Measurements from ENCODE around the gene GPR37L1.

GPR37L1 gene

DNA sequence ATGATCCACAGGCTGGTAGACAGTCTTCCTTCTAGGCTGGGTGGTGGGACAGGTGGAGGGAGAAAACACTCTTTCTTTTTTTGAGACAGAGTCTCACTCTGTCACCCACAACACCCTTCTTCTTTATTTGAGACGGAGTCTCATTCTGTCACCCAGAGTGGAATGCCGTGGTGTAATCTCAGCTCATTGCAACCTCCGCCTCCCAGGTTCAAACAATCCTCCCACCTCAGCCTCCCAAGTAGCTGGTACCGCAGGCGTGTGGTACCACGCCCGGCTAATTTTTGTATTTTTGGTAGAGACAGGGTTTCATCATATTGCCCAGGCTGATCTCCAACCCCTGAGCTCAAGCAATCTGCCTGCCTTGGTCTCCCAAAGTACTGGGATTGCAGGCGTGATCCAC lies 2.9 kb downstream of the GPR37L1 start:
- 0 out of 2 replicates have a peak, but pooled peaks cover 2% of the 10 kb centered on the region for H3K4me1 ChIP-seq (ENCODE audit: control insufficient read depth, insufficient read depth, low read length)
- DNase-seq (ENCODE audit: low read depth, low spot score) = no peak
- no peak overlapping the region for H3K27ac ChIP-seq (ENCODE audit: low read length)
- no peak overlapping the region for H3K4me3 ChIP-seq (ENCODE audit: low read length)
- no peaks in the 10 kb centered on the region for H3K27me3 ChIP-seq (ENCODE audit: control insufficient read depth, insufficient read depth, low read length)
- H3K9me3 ChIP-seq (ENCODE audit: control insufficient read depth, insufficient read depth, low read length) = no peaks in the 10 kb centered on the region
- no peaks in the 10 kb centered on the region for H3K36me3 ChIP-seq (ENCODE audit: control insufficient read depth, insufficient read depth, low read length)
- no CpG with 5 or more reads among the region's 8 CpGs for WGBS (ENCODE audit: insufficient coverage, insufficient read length)

DNA sequence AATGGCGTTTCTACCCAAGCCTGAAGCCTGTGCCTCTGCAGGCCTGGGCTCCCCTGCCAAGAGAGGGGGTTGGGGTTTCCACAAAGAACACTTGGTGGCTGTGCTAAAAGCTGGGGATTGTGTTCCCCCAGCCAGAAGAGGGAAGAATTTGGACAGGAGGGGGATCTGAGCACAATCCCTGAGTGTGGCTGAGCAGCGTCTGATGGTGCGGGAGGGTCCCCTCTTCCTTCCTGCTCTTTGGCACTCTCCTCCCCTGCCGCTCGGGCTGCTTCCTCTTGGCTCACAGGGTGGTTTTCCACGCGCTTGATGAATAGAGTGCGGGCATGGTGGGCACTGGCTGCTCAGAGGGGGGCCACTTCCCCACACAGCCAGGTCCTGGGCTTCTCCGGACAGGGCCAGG lies 3.7 kb downstream of the GPR37L1 start:
- WGBS (ENCODE audit: insufficient coverage, insufficient read length) = no CpG with 5 or more reads among the region's 9 CpGs
- H3K9me3 ChIP-seq (ENCODE audit: control insufficient read depth, insufficient read depth, low read length) = no peaks in the 10 kb centered on the region
- H3K27ac ChIP-seq (ENCODE audit: low read length) = no peak overlapping the region
- no peaks in the 10 kb centered on the region for H3K36me3 ChIP-seq (ENCODE audit: control insufficient read depth, insufficient read depth, low read length)
- 0 out of 2 replicates have a peak, but pooled peaks cover 2% of the 10 kb centered on the region for H3K4me1 ChIP-seq (ENCODE audit: control insufficient read depth, insufficient read depth, low read length)
- H3K27me3 ChIP-seq (ENCODE audit: control insufficient read depth, insufficient read depth, low read length) = no peaks in the 10 kb centered on the region
- DNase-seq (ENCODE audit: low read depth, low spot score) = no peak
- H3K4me3 ChIP-seq (ENCODE audit: low read length) = no peak overlapping the region

DNA sequence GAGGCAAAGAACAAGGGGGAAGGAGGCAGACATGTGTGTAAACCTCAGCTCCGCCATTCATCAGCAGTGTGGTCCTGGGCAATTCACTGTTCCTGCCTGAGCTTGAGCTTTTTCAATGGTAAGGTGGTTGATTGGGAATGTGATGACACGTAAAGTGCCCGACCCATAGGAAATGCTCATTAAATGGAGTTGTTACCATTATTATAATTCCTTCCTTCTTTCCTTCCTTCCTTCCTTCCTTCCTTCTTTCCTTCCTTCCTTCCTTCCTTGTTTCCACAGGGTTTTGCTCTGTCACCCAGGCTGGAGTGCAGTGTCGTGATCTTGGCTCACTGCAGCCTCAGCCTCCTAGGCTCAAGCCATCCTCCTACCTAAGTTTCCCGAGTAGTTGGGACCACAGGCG lies 4.3 kb downstream of the GPR37L1 start:
- H3K27me3 ChIP-seq (ENCODE audit: control insufficient read depth, insufficient read depth, low read length) = no peaks in the 10 kb centered on the region
- H3K36me3 ChIP-seq (ENCODE audit: control insufficient read depth, insufficient read depth, low read length) = no peaks in the 10 kb centered on the region
- no peak overlapping the region for H3K27ac ChIP-seq (ENCODE audit: low read length)
- H3K4me1 ChIP-seq (ENCODE audit: control insufficient read depth, insufficient read depth, low read length) = 0 out of 2 replicates have a peak, but pooled peaks cover 2% of the 10 kb centered on the region
- no peak overlapping the region for H3K4me3 ChIP-seq (ENCODE audit: low read length)
- WGBS (ENCODE audit: insufficient coverage, insufficient read length) = no CpG with 5 or more reads among the region's 6 CpGs
- no peaks in the 10 kb centered on the region for H3K9me3 ChIP-seq (ENCODE audit: control insufficient read depth, insufficient read depth, low read length)
- no peak for DNase-seq (ENCODE audit: low read depth, low spot score)

DNA sequence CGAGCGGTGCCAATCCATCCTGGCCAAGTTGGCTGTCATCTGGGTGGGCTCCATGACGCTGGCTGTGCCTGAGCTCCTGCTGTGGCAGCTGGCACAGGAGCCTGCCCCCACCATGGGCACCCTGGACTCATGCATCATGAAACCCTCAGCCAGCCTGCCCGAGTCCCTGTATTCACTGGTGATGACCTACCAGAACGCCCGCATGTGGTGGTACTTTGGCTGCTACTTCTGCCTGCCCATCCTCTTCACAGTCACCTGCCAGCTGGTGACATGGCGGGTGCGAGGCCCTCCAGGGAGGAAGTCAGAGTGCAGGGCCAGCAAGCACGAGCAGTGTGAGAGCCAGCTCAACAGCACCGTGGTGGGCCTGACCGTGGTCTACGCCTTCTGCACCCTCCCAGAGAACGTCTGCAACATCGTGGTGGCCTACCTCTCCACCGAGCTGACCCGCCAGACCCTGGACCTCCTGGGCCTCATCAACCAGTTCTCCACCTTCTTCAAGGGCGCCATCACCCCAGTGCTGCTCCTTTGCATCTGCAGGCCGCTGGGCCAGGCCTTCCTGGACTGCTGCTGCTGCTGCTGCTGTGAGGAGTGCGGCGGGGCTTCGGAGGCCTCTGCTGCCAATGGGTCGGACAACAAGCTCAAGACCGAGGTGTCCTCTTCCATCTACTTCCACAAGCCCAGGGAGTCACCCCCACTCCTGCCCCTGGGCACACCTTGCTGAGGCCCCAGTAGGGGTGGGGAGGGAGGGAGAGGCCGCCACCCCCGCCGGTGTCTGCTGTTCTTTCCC lies 5.3 kb downstream of the GPR37L1 start:
- no peak for DNase-seq (ENCODE audit: low read depth, low spot score)
- H3K4me3 ChIP-seq (ENCODE audit: low read length) = no peak overlapping the region
- H3K27me3 ChIP-seq (ENCODE audit: control insufficient read depth, insufficient read depth, low read length) = no peaks in the 10 kb centered on the region
- H3K27ac ChIP-seq (ENCODE audit: low read length) = no peak overlapping the region
- no CpG with 5 or more reads among the region's 26 CpGs for WGBS (ENCODE audit: insufficient coverage, insufficient read length)
- H3K36me3 ChIP-seq (ENCODE audit: control insufficient read depth, insufficient read depth, low read length) = no peaks in the 10 kb centered on the region
- H3K4me1 ChIP-seq (ENCODE audit: control insufficient read depth, insufficient read depth, low read length) = 0 out of 2 replicates have a peak, but pooled peaks cover under 1% of the 10 kb centered on the region
- no peaks in the 10 kb centered on the region for H3K9me3 ChIP-seq (ENCODE audit: control insufficient read depth, insufficient read depth, low read length)

DNA sequence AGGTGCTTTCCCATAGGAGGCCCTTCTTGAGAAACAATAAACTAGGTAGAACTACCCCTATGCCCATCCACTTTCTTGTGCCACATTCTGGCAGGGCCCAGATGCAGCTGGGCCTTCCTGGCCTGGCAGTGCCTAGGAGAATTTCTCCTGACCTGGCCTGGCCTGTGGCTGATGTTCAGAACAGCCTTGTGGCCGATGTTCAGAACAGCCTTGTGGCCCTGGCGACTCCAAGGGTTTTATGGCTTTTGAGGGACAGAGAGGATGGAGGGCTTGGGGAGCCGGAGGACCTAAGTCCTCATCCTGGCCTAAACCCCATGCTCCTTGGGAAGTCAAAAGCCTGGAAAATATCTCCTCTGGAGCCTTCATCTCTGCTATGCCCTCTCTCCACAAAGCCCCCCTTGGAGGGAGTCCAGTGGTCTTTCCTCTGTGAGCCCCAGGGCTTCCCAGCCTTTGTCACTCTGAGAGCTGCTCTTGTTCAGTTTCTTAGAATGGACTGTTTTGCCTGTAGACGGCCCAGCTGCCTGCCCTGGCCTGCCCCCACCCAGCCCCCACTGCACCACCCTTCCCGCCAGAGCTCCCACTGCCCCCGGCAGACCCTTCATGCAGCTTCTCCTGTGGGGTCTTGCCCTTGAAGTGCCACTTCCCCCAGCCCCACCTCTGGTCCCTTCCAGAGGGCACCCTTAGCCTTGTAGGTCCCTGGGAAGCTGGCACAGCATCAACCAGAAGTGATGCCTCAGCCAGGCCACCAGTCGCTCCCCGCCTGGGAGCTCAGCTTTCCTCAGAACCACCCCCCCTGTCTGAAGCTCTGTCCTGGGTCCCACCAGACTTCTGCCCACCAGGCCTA lies 7.0 kb downstream of the GPR37L1 start:
- H3K9me3 ChIP-seq (ENCODE audit: control insufficient read depth, insufficient read depth, low read length) = no peaks in the 10 kb centered on the region
- no peak for DNase-seq (ENCODE audit: low read depth, low spot score)
- H3K4me1 ChIP-seq (ENCODE audit: control insufficient read depth, insufficient read depth, low read length) = no peaks in the 10 kb centered on the region
- peaks cover 7% of the 10 kb centered on the region for H3K36me3 ChIP-seq (ENCODE audit: control insufficient read depth, insufficient read depth, low read length)
- no peak overlapping the region for H3K4me3 ChIP-seq (ENCODE audit: low read length)
- no CpG with 5 or more reads among the region's 8 CpGs for WGBS (ENCODE audit: insufficient coverage, insufficient read length)
- no peak overlapping the region for H3K27ac ChIP-seq (ENCODE audit: low read length)
- no peaks in the 10 kb centered on the region for H3K27me3 ChIP-seq (ENCODE audit: control insufficient read depth, insufficient read depth, low read length)

DNA sequence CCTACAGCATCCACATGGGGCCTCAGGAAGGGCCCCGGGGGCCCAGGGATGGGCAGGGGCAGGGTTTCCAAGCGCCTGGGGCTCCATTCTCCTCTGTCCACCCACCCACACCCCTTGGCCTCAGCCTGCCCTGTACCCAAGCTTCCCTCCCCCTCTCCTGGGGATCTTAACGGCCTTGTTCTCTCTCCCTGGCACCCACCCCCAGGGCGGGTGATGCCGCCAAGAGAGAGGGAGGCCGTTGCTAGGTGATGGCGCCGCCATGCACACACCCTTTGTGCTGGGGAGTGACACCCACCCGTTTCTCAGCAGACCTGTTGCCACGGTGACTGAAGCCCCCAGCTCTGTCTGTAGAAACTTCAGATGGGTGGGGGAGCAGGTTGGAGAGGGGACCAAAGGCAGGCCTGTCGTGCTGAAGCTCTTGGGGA lies 7.6 kb downstream of the GPR37L1 start:
- no peaks in the 10 kb centered on the region for H3K9me3 ChIP-seq (ENCODE audit: control insufficient read depth, insufficient read depth, low read length)
- no peak overlapping the region for H3K27ac ChIP-seq (ENCODE audit: low read length)
- H3K4me3 ChIP-seq (ENCODE audit: low read length) = no peak overlapping the region
- no peaks in the 10 kb centered on the region for H3K27me3 ChIP-seq (ENCODE audit: control insufficient read depth, insufficient read depth, low read length)
- no peaks in the 10 kb centered on the region for H3K4me1 ChIP-seq (ENCODE audit: control insufficient read depth, insufficient read depth, low read length)
- no peak for DNase-seq (ENCODE audit: low read depth, low spot score)
- H3K36me3 ChIP-seq (ENCODE audit: control insufficient read depth, insufficient read depth, low read length) = peaks cover 10% of the 10 kb centered on the region
- WGBS (ENCODE audit: insufficient coverage, insufficient read length) = no CpG with 5 or more reads among the region's 11 CpGs

DNA sequence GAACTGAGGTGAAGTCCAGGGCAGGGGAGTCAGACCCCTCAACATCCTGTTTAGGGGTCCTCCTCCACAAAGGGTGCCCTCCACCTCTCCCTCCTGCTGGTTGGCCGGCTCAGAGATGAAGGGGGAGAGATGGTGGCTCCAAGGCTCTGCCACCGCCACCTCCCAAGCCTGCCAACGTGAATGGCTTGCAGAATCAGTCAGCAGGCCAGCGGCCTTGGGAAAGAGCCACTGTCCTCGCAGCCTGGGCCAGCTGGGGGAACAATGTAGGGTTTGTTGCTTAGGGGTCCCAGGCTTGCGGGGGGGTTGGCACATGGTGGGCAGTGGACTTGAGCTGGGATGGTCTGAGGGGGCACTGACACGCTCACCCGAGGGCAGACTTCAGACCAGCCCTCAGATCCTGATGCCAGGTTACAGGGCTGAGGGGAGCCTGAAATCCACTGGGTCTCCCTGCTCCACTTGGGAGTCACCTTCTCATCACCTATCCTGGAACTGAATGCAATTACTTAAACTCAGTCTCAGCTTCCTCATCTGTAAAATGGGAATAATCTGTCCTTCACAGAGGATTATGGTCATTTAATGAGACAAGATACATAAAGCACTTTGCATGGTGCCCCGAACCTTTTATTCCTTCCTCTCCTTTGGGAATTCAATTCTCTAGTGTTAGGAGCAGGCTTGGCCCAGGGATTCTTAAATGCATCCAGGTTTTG lies 8.3 kb downstream of the GPR37L1 start:
- no peaks in the 10 kb centered on the region for H3K4me1 ChIP-seq (ENCODE audit: control insufficient read depth, insufficient read depth, low read length)
- no peaks in the 10 kb centered on the region for H3K27me3 ChIP-seq (ENCODE audit: control insufficient read depth, insufficient read depth, low read length)
- peaks cover 14% of the 10 kb centered on the region for H3K36me3 ChIP-seq (ENCODE audit: control insufficient read depth, insufficient read depth, low read length)
- no CpG with 5 or more reads among the region's 9 CpGs for WGBS (ENCODE audit: insufficient coverage, insufficient read length)
- no peak overlapping the region for H3K4me3 ChIP-seq (ENCODE audit: low read length)
- DNase-seq (ENCODE audit: low read depth, low spot score) = no peak
- no peak overlapping the region for H3K27ac ChIP-seq (ENCODE audit: low read length)
- H3K9me3 ChIP-seq (ENCODE audit: control insufficient read depth, insufficient read depth, low read length) = no peaks in the 10 kb centered on the region

DNA sequence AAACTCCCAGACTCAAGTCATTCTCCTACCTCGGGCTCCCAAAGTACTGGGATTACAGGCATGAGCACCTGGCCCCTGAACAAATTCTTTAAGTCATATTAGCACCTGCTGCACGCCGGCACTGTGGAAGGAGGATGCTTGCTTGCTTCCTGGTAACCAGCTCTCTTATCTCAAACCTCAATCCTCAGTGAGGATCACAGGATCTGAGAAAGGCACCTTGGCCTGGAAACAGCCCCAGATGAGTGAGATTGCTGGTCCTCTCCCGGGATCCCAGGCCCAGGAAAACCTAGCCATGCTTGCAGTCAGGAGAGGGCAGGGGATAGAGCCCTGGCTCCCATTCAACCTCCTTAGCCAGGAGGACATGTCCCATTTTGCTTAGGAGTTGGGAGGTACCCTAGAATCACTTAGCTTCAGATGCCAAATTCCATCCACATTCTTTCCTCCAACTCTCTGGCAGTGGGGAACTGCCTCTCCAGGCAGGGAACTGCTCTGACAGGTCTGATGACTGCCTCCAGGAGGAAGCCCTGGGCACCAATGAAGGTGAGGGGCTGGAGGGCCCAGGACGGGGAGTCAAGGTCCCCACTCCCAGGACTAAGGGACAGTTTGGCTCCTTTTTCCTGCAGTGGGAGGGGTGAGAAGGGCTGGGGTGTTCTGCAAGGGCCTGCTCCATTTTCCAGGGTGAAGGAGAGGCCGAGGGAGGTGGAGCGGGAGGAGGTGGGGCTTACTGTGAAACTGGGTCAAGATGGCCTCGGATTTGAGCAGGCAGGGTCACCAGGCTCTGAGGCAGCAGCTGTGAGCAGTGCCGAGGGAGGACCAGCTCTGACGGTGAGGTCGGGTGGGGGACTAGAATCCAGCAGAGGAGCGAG lies 9.5 kb downstream of the GPR37L1 start:
- Histone ChIP-seq H3K9me3 (ENCODE audit: control insufficient read depth, insufficient read depth, low read length) (no peaks in the 10 kb centered on the region), H3K36me3 (ENCODE audit: control insufficient read depth, insufficient read depth, low read length) (peaks cover 14% of the 10 kb centered on the region), H3K4me1 (ENCODE audit: control insufficient read depth, insufficient read depth, low read length) (no peaks in the 10 kb centered on the region), H3K27ac (ENCODE audit: low read length) (no peak overlapping the region), H3K27me3 (ENCODE audit: control insufficient read depth, insufficient read depth, low read length) (no peaks in the 10 kb centered on the region), H3K4me3 (ENCODE audit: low read length) (no peak overlapping the region)
- WGBS (ENCODE audit: insufficient coverage, insufficient read length) = no CpG with 5 or more reads among the region's 12 CpGs
- DNase-seq (ENCODE audit: low read depth, low spot score) = no peak

DNA sequence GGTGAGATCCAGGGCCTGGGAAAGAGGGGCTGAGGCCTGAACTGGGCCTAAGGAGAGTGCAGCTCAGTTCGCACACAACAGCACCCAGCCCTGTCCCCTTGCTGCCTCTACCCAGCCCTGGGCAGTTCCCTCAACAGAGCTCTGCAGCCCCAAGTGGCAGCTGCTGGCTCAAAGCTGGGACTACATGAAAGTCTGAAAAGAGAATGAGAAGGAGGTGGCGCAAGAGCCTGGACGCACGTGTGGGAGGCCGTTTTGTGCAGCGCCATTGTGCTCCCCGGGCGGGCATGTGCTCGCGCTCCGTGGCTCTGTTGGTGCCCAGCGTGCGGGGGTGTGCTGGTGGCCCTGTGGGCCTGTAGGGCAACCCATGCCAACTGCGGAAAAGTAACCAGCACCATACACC lies 10.3 kb downstream of the GPR37L1 start:
- H3K27ac ChIP-seq (ENCODE audit: low read length) = no peak overlapping the region
- no peaks in the 10 kb centered on the region for H3K9me3 ChIP-seq (ENCODE audit: control insufficient read depth, insufficient read depth, low read length)
- peaks cover 14% of the 10 kb centered on the region for H3K36me3 ChIP-seq (ENCODE audit: control insufficient read depth, insufficient read depth, low read length)
- DNase-seq (ENCODE audit: low read depth, low spot score) = no peak
- no CpG with 5 or more reads among the region's 14 CpGs for WGBS (ENCODE audit: insufficient coverage, insufficient read length)
- no peaks in the 10 kb centered on the region for H3K27me3 ChIP-seq (ENCODE audit: control insufficient read depth, insufficient read depth, low read length)
- no peaks in the 10 kb centered on the region for H3K4me1 ChIP-seq (ENCODE audit: control insufficient read depth, insufficient read depth, low read length)
- no peak overlapping the region for H3K4me3 ChIP-seq (ENCODE audit: low read length)

Data from iPS DF 6.9 (cell line).